Cardiac septum (tissue), 1 donor: Measurements from ENCODE around the gene PCLO. TPM values are rescaled to one million over a fixed set of nuclear protein-coding genes. Genes with fewer than 3 reads are reported as not detected.
"Not testable (repeated sequence)": the region's sequence is repeated elsewhere in the genome, so short reads cannot be mapped to it uniquely, and the experiment has no call there.

Experiments used
- DNase-seq: peaks from one replicate; pipeline ENCODE4 v3.0.0-alpha.2; 2020; ENCODE audit warnings: low spot score
- intact Hi-C: fragments of 100-400 bp; cut with DNase I; formaldehyde crosslinking; loops from one replicate; pipeline ENCODE4 v1.14.0; 2022
- total RNA-seq: library from RNA; stranded (reverse); fragmentation: NEBNext Ultra II Directional; extraction: Animal tissue kit (Norgen Biotek cat#: 25700); gene quantifications from one replicate; pipeline ENCODE4 v1.2.1, GENCODE V29; 2021
- donor health status: DM: no; HTN: no; CAD: no.

Gene PCLO
- total RNA-seq, 1 donor from 2014 or later: 3.2 TPM

DNA sequence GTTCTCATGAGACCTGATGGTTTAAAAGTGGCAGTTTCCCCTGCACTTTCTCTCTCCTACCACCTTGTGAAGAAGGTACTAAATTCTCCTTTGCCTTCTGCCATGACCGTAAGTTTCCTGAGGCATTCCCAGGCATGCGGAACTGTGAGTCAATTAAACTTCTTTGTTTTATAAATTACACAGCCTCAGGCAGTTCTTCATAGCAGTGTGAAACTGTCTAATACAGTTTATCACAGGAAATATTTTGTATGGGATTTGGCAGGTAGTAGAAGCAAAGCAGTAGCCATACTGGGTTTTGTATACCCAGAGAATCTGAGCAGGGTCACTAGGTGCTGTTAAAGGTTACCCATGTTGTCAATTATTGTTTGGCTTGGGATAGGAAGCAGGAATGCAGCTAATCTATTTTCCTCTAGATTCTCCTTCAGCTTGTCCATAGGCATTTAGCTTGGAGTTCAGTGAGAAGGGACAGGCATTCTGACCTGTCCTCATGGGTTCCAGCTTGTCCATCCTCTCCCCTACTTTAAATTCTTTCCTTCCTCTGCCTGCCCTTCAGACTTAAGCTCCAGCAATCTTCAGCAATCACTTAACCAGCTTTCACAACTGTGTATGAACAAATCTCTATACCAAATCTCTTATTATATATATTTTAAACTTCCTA lies 186.7 kb downstream of the PCLO start:
- DNase-seq: no peak
- intact Hi-C loops: no loop called here

DNA sequence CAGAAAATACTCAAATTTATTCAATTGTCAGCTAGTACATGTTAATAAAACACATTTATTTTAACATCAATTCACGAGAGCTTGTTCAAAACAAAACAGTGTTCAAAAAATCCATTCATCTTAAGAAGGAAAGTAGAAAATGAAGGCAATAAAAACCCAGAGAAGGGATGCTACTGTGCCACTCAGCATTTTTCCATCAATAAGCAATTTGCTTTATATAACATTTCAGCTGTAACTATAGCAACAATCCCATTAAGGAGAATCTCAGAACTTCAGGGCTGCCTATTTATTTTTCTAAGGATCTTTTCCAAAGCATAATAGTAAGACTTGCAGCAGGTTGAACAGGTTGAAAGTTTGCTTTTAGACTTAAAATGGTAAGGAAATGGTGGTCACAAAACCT lies 190.5 kb downstream of the PCLO start:
- intact Hi-C loops: no loop called here
- DNase-seq: no peak

DNA sequence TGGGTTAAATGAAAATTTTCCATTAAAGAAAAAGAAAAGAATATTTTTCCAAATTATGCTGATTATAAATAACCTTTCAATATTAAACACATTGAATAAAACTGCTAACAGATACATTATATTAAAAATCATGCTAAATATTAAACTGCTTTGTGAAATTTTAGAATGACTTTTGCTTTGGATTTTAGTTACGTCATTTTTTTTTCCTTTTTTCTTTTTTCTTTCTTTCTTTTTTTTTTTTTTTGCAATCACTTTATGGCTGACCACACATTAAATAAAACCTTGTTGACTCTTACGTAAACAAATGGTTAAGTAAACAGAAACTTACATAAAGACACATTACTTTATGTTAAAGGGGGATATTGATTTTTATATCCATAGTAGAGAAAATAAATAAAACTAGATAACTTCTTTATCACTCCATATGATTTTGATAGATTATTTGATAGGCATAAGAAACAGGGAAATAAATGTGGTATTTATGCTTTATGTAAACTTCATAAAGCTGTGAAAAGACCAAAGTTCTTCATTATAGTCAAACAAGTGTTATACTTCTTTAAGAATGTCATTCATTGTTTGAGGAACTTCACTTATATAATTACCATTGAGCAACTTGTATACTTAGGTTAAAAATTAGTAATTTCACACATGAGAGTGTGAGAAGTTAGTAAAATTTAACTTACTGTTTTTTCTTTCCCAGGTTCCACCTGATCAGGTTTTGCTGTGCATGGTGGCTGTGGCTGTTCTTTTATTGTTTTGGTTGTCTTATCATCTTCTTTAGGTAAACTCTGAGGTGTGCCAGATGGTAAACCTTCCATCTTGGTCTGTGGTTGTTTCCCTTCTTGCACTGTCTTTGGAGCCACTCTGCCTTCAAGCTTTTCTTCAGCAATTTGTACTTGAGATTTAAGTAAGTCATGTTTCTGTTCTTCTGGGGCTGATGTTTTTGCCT lies 197.3 kb downstream of the PCLO start:
- no peak for DNase-seq
- intact Hi-C loops: no loop called here

DNA sequence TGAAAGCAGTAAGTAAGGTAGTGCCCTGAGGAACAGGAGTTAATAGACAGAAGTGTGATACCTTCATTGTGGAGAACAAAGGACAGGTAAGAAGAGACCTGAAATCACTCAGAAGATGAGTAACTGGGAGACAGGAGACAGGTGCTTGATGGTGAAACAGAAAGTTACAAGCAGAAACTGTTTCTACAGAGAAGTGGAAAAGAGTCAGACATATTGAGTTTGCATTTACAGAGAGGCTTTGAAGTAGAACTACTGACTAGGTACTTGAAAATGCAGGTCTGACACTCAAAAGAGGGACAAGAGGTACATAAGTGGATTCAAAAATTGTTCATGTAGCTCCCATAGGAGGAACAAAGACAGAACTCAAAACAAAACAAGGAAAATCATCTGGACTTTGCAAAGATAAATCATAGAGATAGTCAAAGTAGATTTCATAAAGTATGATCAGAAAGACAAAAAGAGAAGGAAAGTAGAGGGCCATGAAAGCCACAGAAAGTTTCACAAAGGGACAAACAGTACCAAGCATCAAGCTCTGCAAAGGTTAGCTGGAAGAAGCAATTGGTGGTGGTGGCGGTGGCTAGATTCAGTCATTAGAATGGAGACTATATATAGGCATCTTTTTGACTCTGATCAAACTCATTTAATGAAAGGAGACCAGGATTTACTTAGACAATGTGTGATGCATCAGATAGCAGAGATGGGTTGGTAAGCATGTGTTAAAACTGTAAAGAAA lies 198.4 kb downstream of the PCLO start:
- intact Hi-C loops: no loop called here
- DNase-seq: no peak

DNA sequence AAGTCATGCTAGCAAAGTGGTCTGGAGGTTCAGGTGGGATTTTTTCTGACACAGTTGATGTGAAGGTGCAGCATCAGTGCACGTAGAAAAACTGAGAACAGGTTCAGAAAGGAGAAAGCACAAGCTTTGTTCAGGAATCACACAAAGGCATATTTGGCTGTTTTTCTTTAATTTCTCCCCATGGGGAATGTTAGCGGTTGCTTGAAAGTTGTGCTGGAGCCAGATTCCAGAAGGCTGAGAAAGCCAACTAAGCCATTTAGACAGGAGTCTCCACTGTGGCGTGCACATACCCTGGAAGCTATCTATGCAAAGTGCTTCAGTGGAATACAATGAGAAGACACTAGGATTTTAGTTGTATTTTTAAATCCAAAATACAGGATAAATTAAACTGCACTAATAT lies 201.4 kb downstream of the PCLO start:
- DNase-seq: no peak

DNA sequence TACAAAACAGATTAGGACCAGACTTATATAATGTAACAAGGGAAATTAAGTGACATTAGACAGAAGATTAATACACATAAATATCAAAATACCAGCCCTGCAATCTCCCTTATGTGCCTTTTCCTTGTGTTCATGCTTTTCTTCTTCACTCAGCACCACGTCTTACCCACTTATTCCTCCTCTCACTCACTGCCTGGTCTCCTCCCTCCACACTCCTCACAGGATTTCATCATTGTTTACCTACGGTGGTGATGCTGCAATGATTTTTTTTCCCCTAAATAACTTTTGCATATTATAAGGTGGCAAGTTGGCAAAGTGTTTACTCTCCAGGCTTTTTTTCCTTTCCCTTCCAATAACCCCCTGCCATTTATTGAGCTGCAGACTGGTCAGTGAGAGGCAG lies 203.2 kb downstream of the PCLO start:
- intact Hi-C loops: no loop called here
- no peak for DNase-seq

More for the DNA sequence above, 201.4 kb downstream of the PCLO start:
- intact Hi-C loops: no loop called here

DNA sequence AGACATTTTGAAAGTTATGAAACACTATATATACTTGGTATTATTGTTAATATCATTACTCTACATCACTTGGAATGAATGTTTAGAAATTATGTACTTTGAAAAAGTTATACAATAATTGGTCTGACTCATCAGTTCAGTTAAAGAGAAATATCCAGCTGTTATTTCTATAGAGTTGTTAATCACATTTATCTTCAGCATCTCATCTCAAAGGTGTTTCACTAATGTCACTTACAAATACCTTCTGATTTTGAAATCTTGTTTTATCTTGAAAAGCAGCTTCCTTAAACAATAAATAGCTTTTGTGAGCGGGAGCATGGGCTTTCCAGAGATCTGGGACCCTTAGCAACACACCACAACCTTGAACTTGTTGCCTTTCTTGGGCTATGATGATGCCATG lies 205.2 kb downstream of the PCLO start:
- DNase-seq: no peak
- intact Hi-C loops: no loop called here

DNA sequence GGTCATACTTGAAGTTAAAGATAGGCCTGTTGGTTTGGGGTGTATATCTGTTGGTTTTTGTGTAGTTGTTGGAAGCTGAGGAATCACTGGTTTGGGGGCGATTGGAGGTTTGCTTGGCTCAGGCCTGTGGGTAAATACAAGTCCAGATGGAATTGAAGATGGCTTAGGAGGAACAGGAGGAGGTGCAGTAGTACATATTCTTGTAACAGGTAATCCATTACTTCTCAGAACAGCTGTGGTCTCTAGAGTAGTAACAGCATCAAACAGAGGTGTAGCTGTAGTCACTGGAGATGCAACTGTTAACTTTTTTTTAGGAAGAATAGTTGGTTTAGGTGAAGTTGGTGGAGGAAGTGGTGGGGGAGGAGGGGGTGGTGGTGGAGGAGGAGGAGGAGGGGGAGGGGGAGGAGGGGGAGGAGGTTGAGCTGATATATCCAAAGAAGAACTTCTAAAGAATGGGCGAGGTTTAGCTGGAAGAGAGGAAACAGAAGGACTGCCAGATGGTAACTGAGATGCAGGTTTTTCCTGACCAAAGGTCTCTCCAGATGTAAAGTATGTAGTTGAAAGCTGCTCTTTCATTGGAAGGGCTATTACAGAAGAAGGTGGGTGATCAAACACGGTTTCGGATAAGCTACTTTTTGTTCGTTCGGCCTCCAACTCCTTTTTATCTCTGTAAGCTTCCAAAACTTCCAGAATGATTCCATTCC lies 209.2 kb downstream of the PCLO start:
- intact Hi-C loops: no loop called here
- DNase-seq: no peak

DNA sequence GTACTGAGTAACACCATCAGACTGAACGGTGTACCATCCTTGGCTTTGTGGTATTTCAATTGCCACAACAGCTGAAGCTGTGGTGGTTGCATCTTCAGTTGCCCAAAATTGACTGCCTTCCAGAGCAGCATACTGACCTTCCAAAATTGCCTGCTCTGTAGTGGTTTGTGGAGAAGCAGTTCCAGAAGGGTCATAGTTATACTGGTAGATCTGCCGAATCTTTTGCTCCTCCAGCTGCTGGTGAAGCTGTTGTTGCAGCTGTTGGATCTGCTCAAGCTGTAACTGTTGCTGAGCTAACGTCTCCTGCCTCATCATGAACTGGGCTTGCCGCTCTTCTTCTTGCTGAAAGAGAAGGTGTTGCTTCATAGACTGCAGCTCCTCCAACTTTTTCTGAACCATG lies 212.2 kb downstream of the PCLO start:
- intact Hi-C loops: no loop called here
- no peak for DNase-seq

DNA sequence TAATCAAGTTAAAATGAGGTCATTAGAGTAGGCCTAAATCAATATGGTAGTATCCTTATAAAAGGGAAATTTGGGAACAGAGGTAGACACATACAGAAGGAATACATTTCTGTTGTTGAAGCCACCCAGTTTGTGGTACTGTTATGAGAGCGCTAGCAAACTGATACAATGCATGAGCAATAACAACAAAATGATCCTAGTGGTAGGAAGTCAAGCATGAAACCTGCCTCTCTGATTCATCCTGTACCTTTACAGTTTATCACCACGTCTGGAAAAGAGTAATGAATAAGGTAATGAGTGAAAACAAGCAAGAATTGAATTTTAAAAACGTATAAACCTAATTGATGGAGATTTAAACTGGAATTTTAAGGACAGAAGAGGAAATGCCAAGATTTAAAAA lies 217.2 kb downstream of the PCLO start:
- intact Hi-C loops: no loop called here
- no peak for DNase-seq

DNA sequence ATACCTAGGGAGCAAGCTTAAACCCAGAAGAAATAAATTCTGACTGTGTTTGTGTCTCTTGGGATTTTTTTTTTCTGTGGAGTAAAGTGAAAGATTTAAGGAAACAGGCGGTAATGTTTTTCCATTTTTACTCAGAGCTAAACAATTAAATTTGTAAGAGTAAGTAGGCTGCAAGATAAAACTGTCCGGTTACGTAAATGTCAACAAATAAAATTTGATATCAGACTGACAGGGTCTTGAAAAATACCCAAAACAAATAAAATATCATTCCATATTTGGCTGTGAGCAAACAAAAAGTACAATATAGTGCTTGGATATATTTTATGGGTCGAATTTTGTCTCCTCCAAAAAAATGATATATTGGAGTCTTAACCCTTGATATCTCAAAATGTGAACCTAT lies 217.6 kb downstream of the PCLO start:
- DNase-seq: no peak
- intact Hi-C loops: no loop called here

DNA sequence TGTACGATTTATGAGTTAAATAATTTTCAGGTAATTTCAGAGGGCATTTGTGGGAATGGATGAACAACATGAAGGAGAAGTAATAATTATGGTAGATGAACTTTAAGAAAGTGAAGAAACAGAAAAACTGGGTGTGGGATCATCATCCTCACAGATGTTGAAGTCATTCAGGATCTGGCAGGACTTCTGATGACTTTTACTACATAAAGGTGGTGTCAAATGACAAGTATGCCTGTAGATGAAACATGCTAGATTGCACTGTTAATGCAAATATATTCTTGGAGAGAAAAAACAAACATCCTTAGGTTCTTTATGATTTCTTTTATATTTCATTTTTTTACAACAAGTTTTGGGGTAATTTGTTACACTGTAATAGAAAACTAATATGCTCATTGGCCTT lies 230.2 kb downstream of the PCLO start:
- intact Hi-C loops: no loop called here
- DNase-seq: no peak

DNA sequence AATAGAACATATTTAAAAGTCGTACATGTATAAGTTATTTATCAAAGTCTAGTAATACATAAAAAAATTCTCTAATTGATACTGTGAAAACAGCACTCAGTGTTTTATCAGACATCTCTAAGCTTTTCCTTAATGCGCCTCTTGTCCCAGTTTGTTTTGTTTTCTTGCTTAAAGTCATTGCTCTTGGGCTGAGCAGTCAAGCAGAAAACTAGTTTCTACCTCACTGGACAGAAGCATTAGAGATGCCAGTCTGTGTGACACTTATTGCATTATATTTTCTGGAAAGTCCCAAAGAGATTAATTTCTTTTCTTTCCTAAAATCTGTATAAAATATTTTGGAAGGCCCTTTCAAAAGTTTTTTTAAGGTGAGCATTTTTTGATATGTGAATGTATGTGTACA lies 236.2 kb downstream of the PCLO start:
- no peak for DNase-seq
- intact Hi-C loops: no loop called here

DNA sequence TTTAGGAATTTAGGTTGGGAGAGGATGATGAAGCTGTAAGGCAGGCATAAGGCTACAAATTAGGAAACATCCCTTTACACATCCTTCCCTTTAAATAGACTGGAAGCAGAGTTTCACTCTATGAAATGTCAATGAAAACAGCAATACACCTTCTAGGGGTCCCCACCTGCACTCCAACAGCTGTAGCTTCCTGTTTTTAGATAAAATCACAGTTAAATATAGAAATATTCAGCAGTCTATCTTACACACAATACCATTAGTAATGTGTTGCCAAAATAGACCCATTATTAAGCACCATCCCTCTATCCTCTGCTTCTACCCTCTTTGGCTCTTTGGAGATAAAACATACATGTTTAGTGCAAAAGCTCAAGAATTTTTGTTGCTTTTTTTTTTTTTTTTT lies 237.4 kb downstream of the PCLO start:
- intact Hi-C loops: no loop called here
- no peak for DNase-seq

DNA sequence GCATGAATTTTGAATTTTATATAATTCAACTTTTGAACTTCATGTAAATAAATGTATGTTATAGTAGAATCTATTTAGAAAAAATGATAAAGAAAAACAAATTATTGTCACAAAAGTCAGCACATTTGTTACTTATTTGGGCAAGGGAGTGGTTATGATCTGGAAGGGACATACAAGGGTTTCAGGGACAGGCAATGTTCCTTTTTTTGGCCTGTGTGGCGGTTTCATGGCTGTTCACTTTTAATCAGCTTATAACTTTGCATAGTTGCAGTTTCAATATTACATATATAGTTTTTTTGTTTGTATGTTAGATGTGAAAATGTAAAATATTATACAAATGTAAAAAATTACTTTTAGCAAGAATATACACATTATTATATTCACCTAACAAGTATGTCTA lies 256.2 kb downstream of the PCLO start:
- DNase-seq: no peak
- intact Hi-C loops: no loop called here

DNA sequence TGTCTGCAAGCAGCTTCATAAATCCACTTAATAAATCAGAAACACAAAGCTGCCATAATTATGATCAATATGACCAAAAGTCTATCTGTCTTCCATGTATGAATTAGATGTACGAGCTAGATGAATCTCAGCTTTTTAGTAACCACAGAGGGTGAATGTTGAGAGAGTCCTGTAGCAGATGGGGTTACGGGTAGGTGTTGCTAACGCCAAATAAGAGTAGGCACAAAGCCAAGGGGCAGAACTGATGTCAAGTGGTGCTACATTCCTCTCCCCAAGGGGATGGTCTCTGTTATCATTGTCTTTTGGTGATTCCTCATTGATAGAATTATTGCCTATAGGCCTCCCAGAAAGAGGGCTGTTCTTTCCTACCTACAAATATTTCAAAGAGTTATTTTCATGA lies 257.8 kb downstream of the PCLO start:
- no peak for DNase-seq
- intact Hi-C loops: no loop called here

DNA sequence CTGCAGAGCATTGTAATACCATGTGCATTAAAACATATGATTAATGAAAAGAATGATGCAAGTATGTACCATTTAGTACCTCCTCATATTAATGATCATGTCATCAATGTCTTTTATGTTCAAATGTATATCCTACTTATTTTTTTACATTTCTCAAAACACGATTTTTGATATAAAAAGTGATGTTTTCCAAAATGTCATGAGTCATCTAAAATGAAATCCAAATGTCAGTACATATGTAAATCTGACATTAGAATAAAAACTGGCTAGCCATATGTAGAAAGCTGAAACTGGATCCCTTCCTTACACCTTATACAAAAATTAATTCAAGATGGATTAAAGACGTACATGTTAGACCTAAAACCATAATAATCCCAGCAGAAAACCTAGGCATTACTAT lies 261.6 kb downstream of the PCLO start:
- intact Hi-C loops, DNase-seq: not testable (repeated sequence)

DNA sequence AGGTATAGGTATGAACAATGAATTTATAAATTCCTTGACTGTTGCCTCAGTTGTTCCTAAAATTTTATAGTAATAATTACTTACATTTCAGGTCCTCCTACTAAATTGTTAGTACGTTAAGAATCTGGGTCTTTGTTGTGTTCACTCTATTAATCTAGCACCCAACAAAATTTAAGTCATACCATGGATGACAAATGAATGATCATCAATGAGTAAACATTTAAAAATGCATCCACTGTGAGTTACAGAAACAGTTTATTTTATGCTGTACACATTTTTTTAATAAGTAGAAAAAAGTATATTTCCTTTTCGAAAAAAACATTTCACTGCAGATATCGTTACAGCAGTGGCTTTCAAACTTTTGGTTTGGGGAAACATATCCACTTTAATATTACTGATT lies 265.2 kb downstream of the PCLO start:
- no peak for DNase-seq
- intact Hi-C loops: no loop called here

DNA sequence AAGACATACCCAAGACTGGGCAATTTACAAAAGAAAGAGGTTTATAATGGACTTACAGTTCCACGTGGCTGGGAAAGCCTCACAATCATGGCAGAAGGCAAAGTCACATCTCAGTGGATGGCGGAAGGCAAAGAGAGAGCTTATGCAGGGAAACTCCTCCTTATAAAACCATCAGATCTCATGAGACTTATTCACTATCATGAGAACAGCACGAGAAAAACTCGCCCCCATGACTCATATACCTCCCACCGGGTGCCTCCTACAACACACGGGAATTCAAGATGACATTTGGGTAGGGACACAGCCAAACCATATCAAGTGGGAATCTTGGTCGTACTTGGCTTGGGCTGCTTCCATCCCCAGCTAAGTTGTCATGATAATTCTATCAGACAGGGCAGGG lies 268.3 kb downstream of the PCLO start:
- intact Hi-C loops, DNase-seq: not testable (repeated sequence)

DNA sequence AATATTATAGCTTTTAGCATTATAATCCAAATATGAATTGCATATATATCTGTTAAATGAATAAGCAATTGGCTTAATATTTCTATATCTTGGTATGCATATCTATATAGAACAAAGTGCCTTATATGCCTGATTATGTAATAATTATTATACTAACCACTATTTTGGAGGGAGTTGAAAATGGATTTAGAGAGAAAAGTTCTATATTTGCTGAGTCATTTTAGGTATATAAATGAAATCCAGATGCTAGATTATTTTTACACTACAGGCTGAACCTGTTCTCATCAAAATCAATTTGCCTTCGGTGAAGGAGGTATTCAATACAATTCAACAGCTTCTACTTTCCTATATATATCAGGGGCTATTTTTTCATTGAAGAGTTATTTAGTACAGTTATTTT lies 276.4 kb downstream of the PCLO start:
- intact Hi-C loops: no loop called here
- DNase-seq: no peak
